ENCODE measurements around the gene MYL11. TPM values are rescaled to one million over a fixed set of nuclear protein-coding genes. Genes with fewer than 3 reads are reported as not detected.

The MYL11 gene
- polyA plus RNA-seq, 1 donor (not counting 4 experiments of a cell fraction or from before 2014, with no cell fraction given): not detected

- H3K9ac ChIP-seq (ENCODE audit: control insufficient read depth, extremely low read depth, insufficient read depth, low read length): peak overlapping the region; percentile 64
- dilution Hi-C loops (cut with MboI; ENCODE audit: extremely low pct_ligation_motif_present, low sequenced_read_pairs): no loop called here
Observed at GRCh38 chr16:30416624-30417528, 42.3 kb downstream of the MYL11 start.

DNA sequence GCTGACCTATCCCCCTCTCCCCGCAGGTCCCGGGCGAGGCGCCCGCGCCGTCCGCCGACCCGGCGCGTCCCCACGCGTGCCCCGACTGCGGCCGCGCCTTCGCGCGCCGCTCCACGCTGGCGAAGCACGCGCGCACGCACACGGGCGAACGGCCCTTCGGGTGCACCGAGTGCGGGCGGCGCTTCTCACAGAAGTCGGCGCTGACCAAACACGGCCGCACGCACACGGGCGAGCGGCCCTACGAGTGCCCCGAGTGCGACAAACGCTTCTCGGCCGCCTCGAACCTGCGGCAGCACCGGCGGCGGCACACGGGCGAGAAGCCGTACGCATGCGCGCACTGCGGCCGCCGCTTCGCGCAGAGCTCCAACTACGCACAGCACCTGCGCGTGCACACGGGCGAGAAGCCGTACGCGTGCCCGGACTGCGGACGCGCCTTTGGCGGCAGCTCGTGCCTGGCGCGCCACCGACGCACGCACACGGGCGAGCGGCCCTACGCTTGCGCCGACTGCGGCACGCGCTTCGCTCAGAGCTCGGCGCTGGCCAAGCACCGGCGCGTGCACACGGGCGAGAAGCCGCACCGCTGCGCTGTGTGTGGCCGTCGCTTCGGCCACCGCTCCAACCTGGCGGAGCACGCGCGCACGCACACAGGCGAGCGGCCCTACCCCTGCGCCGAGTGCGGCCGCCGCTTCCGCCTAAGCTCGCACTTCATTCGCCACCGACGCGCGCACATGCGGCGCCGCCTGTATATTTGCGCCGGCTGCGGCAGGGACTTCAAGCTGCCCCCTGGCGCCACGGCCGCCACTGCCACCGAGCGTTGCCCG lies 43.1 kb downstream of the MYL11 start:
- dilution Hi-C loops (cut with MboI; ENCODE audit: extremely low pct_ligation_motif_present, low sequenced_read_pairs): no loop called here
- no peak for DNase-seq (ENCODE audit: low read depth, low spot score)
- H4K20me1 ChIP-seq (ENCODE audit: control insufficient read depth, extremely low read depth, insufficient read depth, low read length): no peaks in the 10 kb centered on the region

More at GRCh38 chr16:30416624-30417528, 42.3 kb downstream of the MYL11 start:
- peak overlapping the region; percentile 72 for H3K4me2 ChIP-seq (ENCODE audit: control insufficient read depth, extremely low read depth, insufficient read depth, low read depth, low read length)
- no peaks in the 10 kb centered on the region for H4K20me1 ChIP-seq (ENCODE audit: control insufficient read depth, extremely low read depth, insufficient read depth, low read length)
- H3K4me3 ChIP-seq (ENCODE audit: control insufficient read depth in 2 of 3, extremely low read depth in 1 of 3, insufficient read depth in 2 of 3, low read depth in 1 of 3, low read length in 3 of 3): peak overlapping the region; percentile 39 to 65 (median 64)
- H3K9me1 ChIP-seq (ENCODE audit: control insufficient read depth, extremely low read depth, insufficient read depth, low read length): no peaks in the 10 kb centered on the region
- TF ChIP-seq, protein P1, sequence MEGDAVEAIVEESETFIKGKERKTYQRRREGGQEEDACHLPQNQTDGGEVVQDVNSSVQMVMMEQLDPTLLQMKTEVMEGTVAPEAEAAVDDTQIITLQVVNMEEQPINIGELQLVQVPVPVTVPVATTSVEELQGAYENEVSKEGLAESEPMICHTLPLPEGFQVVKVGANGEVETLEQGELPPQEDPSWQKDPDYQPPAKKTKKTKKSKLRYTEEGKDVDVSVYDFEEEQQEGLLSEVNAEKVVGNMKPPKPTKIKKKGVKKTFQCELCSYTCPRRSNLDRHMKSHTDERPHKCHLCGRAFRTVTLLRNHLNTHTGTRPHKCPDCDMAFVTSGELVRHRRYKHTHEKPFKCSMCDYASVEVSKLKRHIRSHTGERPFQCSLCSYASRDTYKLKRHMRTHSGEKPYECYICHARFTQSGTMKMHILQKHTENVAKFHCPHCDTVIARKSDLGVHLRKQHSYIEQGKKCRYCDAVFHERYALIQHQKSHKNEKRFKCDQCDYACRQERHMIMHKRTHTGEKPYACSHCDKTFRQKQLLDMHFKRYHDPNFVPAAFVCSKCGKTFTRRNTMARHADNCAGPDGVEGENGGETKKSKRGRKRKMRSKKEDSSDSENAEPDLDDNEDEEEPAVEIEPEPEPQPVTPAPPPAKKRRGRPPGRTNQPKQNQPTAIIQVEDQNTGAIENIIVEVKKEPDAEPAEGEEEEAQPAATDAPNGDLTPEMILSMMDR (optimal IDR thresholded peaks at IDR 0.05 in 1 of 3, IDR thresholded peaks at IDR 0.05 in 1 of 3, conservative IDR thresholded peaks at IDR 0.05 in 1 of 3; ENCODE audit: extremely low read depth in 1 of 3, insufficient read depth in 2 of 3, low read length in 3 of 3): no peak
- no peak for TF ChIP-seq EZH2 (IDR thresholded peaks at IDR 0.05; ENCODE audit: low read length)
- DNase-seq (ENCODE audit: low read depth, low spot score) (no peak), FAIRE-seq (no peak)
- H3K36me3 ChIP-seq (ENCODE audit: control insufficient read depth in 2 of 2, extremely low read depth in 1 of 2, insufficient read depth in 2 of 2, low read length in 2 of 2): peaks cover 9% of the 10 kb centered on the region in 2 experiments
- H3K79me2 ChIP-seq (ENCODE audit: control insufficient read depth, insufficient read depth, low read length): no peaks in the 10 kb centered on the region
- peaks cover 14% of the 10 kb centered on the region for H3K4me1 ChIP-seq (ENCODE audit: control insufficient read depth, extremely low read depth, insufficient read depth, low read length)
- H3K9me3 ChIP-seq (ENCODE audit: control insufficient read depth, low read depth, low read length): no peaks in the 10 kb centered on the region
- H3K27ac ChIP-seq (ENCODE audit: control insufficient read depth, insufficient read depth, low read length): no peak overlapping the region
- peak overlapping the region; percentile 78 for H2AFZ ChIP-seq (ENCODE audit: control insufficient read depth, low read length)
- no peaks in the 10 kb centered on the region for H3K27me3 ChIP-seq (ENCODE audit: control insufficient read depth, extremely low read depth, insufficient read depth, low read length)

More for the DNA sequence above, 43.1 kb downstream of the MYL11 start:
- peaks cover 14% of the 10 kb centered on the region for H3K4me1 ChIP-seq (ENCODE audit: control insufficient read depth, extremely low read depth, insufficient read depth, low read length)
- H3K9me3 ChIP-seq (ENCODE audit: control insufficient read depth, low read depth, low read length): no peaks in the 10 kb centered on the region
- no peaks in the 10 kb centered on the region for H3K9me1 ChIP-seq (ENCODE audit: control insufficient read depth, extremely low read depth, insufficient read depth, low read length)
- H3K4me3 ChIP-seq (ENCODE audit: control insufficient read depth in 2 of 3, extremely low read depth in 1 of 3, insufficient read depth in 2 of 3, low read depth in 1 of 3, low read length in 3 of 3): peak overlapping the region; percentile 39 to 65 (median 64)
- H3K4me2 ChIP-seq (ENCODE audit: control insufficient read depth, extremely low read depth, insufficient read depth, low read depth, low read length): peak overlapping the region; percentile 72
- H2AFZ ChIP-seq (ENCODE audit: control insufficient read depth, low read length): peak overlapping the region; percentile 78
- FAIRE-seq: peak; percentile 51
- H3K27me3 ChIP-seq (ENCODE audit: control insufficient read depth, extremely low read depth, insufficient read depth, low read length): no peaks in the 10 kb centered on the region
- peak overlapping the region; percentile 64 for H3K9ac ChIP-seq (ENCODE audit: control insufficient read depth, extremely low read depth, insufficient read depth, low read length)
- no peak for TF ChIP-seq EZH2 (IDR thresholded peaks at IDR 0.05; ENCODE audit: low read length)
- TF ChIP-seq, protein P1 (optimal IDR thresholded peaks at IDR 0.05 in 1 of 3, IDR thresholded peaks at IDR 0.05 in 1 of 3, conservative IDR thresholded peaks at IDR 0.05 in 1 of 3; ENCODE audit: extremely low read depth in 1 of 3, insufficient read depth in 2 of 3, low read length in 3 of 3): no peak
- peak overlapping the region; percentile 63 for H3K27ac ChIP-seq (ENCODE audit: control insufficient read depth, insufficient read depth, low read length)
- peaks cover 11 to 12% of the 10 kb centered on the region in 2 experiments for H3K36me3 ChIP-seq (ENCODE audit: control insufficient read depth in 2 of 2, extremely low read depth in 1 of 2, insufficient read depth in 2 of 2, low read length in 2 of 2)
- H3K79me2 ChIP-seq (ENCODE audit: control insufficient read depth, insufficient read depth, low read length): no peaks in the 10 kb centered on the region
